NCI-H2196 (cell line): ENCODE results near the gene CYYR1.
"Not testable (repeated sequence)": the region's sequence is repeated elsewhere in the genome, so short reads cannot be mapped to it uniquely, and the experiment has no call there.

Experiments
- DNase-seq: peaks from one replicate; lab custom pipeline; 2025; ENCODE audit not compliant: unreplicated experiment; lab: John Stamatoyannopoulos, UW

Gene CYYR1

DNA sequence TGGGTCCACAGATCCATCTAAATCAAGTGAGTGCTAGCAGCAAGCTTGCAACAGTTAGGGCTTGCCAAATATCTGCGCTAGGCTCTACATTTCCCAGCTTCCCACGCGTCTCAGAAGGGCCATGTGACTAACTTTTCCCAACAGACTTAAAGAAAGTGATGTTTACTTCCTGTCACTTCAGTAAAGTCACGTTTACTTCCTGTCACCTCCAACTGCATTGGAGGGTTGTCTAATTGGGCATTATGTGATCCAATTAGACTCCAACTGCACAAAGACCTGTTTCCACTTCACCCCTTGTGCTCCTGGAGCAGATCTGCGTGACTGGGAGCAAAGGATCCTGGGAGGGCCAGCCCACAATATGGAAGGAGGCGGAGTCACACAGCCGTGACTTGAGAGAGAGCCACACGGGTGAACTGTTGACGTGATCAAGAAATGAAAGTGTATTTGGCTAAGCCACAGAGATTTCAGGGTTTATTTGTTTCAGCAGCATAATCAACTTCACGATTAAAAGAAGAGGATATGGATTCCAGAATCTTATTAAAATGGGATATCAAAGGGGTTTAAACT lies 77.7 kb downstream of the CYYR1 start:
- DNase-seq: no peak

- no peak for DNase-seq
These were observed 81.4 kb downstream of the CYYR1 start for GRCh38 chr21:26491663-26492062.

DNA sequence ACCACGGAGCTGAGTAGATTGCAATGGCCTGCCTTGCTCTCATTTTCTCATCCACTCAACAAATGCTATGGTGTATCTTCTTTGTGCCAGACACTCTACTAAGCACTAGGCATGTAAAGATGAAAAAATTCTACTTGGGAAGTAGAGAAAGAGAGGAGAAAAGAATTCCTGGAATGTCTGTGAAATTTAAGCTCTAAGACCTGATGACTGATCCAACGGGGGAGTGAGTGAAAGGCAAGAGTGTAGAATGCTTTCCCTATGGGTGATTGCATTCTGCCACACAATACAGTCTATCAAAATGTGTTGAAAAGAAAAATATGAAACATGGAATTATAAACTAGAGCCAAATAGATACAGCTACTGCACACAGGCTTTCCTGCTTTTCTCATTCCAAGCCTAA lies 82.3 kb downstream of the CYYR1 start:
- no peak for DNase-seq

DNA sequence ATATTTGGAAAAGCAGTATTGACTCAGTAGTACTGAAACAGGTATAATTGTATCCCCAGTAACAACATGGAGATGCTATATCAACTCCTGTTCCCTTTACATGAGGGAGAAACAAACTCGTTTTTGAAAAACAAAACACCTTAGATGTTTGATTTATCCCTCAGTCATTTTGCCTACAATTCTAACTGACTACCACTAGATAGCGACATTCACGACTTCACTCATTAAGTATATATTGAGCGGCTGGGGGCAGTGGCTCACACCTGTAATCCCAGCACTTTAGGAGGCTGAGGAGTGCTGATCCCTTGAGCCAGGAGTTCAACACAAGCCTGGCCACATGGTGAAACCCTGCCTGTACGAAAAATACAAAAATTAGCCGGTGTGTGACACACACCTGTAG lies 83.3 kb downstream of the CYYR1 start:
- no peak for DNase-seq

DNA sequence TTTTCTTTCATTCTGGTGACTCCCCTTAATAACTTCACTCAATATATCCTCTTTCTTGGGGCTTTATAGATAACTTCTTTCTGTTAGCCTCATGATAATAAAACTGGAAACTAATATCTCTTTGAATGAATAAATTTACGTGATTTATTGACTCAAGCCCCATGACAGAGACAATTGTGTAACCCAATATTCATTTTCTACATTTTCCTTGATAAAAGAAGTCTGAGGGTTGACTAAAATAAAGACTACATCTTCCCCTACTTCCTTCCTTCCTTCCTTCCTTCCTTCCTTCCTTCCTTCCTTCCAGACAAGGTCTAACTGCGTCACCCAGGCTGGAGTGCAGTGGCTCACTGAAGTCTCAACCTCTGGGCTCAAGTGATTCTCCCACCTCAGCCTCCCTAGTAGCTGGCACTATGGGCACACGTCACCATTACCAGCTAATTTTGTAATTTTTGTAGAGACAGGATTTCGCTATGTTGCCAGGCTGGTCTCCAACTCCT lies 85.1 kb downstream of the CYYR1 start:
- DNase-seq: no peak

DNA sequence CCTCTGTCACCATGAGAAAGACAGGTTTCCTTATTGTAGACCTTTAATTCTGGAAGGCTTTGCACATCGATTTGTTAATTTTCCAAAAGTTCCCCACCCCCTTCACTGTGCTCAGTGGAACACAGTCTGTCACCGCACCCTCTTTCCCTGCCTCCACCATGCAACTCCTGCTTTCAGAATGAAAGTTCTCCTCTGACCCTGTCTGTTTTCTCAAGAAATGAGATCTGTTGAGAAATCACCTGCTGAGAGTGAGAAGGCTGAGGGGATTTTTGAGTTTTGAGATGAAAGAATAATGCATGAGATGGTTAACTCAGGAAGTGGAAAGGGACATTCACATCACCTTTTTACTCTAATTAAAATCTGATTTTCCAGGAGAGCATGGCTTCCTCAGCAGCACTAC lies 99.6 kb downstream of the CYYR1 start:
- no peak for DNase-seq

- no peak for DNase-seq
These were observed 102.0 kb downstream of the CYYR1 start for GRCh38 chr21:26471099-26471471.

GRCh38 chr21:26470351-26471098 lies 102.6 kb downstream of the CYYR1 start:
- no peak for DNase-seq

DNA sequence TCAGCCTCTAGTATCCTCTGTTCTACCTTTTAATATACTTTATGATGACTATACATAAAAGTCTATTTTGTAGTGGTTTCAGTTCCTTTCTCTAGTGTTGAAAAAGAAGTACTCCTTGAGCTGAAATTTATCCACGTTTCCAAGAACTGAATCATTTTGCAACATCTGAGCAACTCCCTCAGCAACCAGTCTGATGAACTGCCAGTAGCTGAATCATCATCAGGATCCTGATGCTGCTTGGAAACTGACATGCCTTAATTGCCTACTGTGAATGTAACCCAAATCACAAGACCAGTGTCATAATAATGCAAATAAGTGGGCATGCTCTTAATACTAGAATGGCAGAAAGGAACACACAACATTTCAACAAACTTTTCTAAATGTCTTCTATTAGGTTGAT lies 103.3 kb downstream of the CYYR1 start:
- no peak for DNase-seq

DNA sequence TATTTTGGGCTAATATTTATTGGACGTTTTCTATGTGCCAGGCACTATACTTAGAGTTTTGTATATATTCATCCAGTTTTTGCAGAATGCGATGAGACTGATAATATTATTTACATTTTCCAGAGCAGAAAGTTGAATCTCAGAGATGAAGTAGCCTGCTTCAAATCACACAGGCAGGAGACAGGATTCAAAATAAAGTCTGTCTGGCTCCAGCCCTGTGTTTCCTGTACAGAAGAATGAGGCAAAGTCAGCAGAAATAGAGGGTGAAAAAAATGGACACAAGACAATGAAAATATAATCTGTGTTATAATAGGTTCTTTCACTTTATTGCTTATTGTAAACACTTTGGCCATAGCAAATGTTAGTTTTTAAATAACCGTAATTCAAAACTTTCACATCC lies 107.2 kb downstream of the CYYR1 start:
- DNase-seq: no peak

DNA sequence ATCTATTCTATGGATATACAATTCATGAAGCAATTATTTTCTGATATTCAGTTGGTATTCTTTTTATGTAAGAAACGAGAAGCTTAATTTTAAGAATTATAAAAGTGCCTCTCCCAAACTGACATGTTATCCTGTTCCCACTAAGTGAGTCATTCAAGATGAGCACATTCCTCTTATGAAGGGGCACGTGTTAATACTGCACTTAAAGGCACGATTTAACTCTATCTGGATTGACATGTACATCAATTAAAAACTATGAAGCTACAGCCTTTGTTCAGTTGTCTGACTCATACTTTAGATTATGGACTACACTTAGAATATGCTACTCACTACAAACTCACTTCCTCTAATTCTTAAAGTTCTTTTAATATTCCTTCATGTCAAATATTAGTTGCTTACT lies 111.6 kb downstream of the CYYR1 start:
- DNase-seq: no peak

GRCh38 chr21:26460621-26461020 lies 112.5 kb downstream of the CYYR1 start:
- no peak for DNase-seq

GRCh38 chr21:26458854-26459253 lies 114.2 kb downstream of the CYYR1 start:
- not testable (repeated sequence) for DNase-seq

DNA sequence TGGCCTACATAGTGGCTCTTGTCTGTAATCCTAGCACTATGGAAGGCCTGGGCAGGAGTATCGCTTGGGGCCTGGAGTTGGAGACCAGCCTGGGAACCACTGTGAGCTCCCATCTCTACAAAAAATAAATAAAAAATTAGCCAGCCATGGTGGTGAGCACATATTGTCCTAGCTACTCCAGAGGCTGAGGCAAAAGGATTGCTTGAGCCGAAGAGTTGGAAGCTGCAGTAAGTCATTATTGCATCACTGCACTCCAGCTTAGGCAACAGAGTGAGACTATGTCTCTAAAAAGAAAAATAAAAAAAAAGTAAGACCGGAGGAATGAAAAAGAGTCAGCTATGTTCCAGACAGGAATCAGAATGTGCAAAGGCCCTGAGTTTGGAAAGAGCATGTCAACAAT lies 115.3 kb downstream of the CYYR1 start:
- no peak for DNase-seq

DNA sequence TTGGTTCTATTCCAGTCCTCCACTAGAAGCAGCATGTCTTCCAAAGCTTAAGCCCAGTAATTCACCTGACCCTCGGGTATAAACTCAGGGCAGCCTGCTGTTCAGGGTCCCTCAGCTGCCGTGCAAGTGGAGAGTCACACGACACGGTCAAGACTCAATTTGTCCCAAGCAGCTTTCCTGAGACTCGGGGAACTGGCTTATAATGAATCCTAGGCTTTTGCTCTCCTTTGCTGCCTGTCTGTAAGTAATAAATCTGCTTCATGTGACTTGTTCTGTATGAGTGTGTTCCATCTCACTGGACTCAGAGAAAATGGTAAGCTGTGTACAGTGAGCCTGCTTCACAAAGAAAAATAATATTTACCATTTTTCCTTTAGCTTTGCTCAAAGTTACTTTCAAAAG lies 119.8 kb downstream of the CYYR1 start:
- DNase-seq: no peak

GRCh38 chr21:26451081-26451740 lies 121.9 kb downstream of the CYYR1 start:
- no peak for DNase-seq

DNA sequence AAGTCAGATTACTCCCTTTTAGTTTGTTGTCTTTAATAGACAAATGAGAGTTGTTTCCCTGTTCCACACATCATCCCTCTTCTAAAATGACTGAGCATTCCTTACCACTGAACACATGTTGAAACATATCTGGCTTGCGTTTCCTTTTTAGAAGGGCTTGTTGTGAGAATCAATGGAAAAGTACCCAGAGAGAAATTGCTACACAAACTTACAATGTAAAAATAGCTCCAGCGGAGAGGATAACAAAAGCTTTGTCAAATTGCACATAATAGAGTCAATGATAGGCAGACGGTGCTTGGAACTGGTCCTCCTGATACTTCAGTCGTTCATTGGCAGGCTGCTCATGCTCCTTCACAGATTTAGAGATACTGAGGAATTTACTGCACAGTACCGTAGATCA lies 123.9 kb downstream of the CYYR1 start:
- DNase-seq: no peak

GRCh38 chr21:26448751-26449150 lies 124.3 kb downstream of the CYYR1 start:
- DNase-seq: no peak

DNA sequence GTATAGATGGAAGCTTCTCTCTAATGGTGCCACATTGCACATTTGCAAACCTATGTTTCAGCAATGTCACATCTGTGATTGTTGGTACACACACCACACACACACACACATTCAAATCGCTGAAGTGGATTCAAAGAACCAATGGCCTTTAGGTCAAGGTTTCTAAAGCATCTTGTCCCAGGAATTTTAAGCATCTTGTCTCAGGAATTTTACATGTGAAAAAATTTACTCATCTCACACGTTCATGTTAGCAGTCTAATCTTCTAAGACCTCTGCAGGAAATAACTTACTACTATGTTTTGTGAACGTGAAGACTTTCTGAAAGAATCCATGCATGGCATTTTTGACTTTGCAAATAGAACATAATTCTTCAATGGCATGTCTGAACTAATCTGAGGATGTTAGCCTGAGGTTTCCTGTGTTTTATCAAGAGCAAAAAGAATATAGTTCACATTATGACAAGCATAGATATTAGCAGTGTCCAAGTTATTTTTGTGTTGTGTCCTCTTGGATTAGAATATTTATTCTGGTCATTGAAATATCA lies 125.1 kb downstream of the CYYR1 start:
- DNase-seq: no peak

GRCh38 chr21:26445440-26445839 lies 127.6 kb downstream of the CYYR1 start:
- no peak for DNase-seq

- DNase-seq: no peak
These were observed 128.4 kb downstream of the CYYR1 start for GRCh38 chr21:26444646-26445045.

DNA sequence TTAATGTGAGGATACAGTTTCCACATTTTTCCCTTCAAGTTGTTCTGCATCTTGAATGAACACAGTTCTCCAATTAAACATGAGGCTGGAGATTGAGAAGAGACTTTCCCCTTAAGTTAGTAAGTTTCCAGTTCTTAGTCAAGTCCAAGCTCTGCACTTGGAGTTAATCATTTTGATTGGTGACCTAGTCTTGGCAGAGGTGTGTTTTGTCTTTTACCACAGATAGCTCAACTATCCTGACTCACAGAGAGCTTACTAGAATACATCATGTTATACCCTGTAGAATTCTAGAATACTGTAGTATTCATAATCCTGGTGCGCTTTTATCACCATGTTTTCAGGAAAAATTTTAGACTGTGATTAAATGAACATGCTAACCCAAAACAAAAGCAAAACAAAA lies 129.2 kb downstream of the CYYR1 start:
- DNase-seq: no peak
